GM18870 (cell line): ENCODE measurements around the gene RER1.
"Not testable (repeated sequence)": the region's sequence is repeated elsewhere in the genome, so short reads cannot be mapped to it uniquely, and the experiment has no call there.

Source experiments
- ATAC-seq: cut with Tn5 transposase; IDR thresholded peaks from one replicate; pipeline ENCODE4 v1.9.1; 2021; ENCODE audit warnings: moderate library complexity; ENCODE audit not compliant: unreplicated experiment

RER1 gene

GRCh38 chr1:2422523-2422922 is 30.9 kb downstream of the RER1 start:
- ATAC-seq: no peak

DNA sequence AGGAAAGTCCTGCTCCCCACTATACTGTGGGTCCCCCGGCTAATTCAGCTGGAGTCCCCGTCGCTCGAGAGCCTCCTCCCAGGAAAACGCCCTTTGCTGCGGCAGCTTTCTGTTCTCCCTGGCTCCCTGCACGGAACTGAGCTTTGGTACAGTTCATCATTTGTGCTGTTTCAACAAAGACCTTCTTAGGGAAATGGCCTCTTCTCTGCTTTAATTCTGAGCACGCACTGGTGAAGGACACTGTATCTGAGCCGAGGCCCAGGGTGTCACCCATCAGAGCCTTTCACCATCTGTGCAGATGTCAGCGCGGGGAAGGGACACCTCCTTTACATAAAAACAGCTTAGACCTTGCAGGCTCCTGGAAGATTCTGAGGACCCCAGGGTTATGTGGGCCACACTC is 34.3 kb downstream of the RER1 start:
- ATAC-seq: no peak

DNA sequence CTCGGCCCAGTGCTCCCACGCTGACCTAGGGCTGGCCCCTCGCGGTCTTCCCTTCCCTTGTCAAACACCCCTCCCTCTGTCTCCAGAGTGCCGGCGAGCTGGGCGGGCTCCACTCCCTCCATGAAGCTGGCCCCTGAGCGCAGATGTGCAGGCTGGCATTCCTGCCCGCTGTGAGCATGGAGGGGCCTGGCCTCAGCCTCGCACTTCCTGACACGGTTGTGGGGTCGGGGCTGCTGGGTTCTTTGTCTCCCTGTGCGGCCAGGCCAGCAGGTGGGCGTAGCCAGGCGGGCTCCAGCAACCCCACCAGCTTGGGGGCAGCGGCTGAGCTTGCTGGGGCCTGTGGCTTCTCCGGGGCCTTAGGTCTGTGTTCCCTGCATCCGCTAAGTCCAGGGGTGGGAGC is 34.9 kb downstream of the RER1 start:
- no peak for ATAC-seq

GRCh38 chr1:2427051-2427450 is 35.4 kb downstream of the RER1 start:
- ATAC-seq: no peak

GRCh38 chr1:2427976-2428375 is 36.3 kb downstream of the RER1 start:
- no peak for ATAC-seq

DNA sequence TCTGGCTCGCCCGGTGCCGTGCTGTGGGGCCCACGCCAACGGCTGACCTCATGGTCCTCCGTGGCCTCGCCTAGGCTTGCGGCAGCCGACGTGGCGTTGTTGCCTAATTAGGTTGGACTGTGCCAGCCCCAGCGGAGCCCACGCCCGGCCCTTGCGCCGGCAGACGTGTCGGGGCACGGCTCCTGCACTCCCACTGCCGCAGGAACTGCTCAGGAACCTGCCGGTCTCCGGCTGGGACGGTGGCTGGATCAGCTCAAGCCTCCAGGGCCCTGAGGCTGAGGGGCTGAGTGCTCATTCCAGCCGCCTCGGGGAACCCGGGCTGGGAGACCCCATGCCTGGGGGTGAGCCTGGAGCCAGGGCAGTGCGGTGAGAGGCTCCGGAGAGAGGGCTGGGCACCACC is 36.8 kb downstream of the RER1 start:
- ATAC-seq: no peak

DNA sequence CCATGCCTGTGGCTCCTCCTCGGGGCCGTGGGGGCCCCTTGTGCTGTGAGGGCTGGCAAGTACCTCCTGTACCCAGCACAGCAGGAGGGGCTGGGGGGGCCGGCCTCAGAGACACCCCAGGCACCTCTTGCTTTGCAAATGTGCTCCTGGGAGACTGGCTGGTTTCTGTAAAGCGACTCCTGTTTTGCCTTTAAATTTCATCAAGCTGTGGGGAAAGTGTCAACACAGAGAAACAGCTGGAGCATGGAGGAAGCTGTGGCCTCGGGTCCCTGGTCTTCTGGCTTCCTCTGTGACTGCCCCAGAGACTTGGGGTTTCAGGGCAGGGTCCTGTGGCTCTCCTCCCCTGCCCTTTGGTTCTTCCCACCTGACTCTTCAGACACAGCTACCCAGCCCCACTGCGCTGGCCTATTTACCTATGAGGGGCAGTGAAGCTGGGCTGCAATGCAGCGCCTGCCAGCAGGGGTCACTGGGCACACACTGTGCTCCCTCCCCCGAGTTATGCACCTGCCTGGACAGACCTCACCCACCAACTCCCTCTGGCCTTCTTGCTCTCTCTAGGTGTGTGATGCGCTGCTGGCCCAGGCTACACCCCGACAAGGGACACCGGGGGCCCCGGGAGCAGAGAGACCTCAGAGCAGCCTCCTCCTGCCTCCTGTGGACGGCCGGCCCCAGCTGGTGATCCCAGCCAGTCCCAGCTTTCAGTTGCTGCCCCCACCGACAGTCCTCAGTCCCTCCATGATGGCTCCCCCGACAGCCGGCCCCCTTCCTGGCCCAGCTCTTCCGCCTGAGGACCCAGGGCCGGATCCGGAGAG is 38.3 kb downstream of the RER1 start:
- ATAC-seq: no peak

GRCh38 chr1:2430592-2430973 is 38.9 kb downstream of the RER1 start:
- no peak for ATAC-seq

- no peak for ATAC-seq
These were observed 39.5 kb downstream of the RER1 start for GRCh38 chr1:2431103-2431502.

- ATAC-seq: no peak
These were observed 39.9 kb downstream of the RER1 start for GRCh38 chr1:2431518-2431917.

DNA sequence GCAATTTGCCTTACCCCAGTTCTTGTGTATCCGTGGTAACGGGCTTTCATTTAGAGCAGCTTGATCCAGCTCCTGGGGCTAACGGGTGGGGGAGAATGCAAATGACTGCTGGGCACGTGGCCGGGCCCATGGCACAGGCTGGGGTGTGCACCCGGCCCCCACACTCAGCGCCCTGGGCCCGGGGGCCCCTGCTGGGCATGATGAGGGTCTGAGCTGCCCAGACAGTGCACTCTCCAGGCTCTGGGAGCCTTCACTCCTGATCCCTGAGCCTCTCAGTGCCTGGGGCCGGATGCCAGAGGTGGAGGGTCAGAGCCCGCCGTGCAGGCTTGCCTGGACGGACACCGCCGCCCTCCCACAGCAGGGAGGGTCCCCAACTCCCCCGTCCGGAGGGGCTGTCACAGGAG is 40.8 kb downstream of the RER1 start:
- no peak for ATAC-seq

DNA sequence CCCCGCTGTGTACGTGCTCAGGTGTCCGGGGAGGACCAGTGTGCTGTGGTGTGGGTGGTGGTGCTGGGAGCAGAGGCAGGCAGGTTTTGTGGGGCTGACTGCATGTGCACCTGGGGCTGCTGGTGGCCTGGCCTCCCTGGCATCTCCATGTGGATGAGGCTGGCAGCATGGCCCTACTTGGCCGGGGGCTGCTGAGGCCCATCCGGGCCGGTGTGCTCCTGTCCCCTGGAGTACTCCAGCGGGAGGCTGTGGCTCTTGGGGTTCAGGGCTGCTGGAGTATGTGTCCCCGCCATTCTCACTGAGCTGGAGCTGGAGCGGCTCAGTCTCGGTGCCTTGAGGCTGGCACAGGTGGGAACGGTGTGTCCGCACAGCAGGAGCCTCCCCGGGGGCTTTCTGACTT is 41.6 kb downstream of the RER1 start:
- no peak for ATAC-seq

- ATAC-seq: no peak
These were observed 42.5 kb downstream of the RER1 start for GRCh38 chr1:2433936-2434655.

DNA sequence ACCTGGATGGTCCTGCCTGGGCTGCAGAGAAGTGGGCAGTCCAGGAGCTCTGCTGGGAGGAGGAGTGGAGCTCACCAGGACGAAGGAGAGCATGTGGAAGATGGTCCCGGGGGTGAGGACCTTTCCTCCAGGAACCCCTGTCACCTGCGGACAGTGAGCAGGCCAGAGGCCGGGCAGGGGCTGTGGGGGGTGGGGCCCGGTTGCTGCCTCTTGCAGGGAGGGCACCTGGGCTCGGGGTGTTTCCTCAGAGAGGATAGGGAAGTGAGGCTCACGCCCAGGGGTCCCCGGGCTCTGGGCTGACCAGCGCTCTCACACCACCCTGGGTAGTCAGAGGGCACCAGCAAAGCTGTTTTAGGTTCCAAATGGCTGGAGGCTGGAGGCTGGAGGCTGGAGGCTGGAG is 43.5 kb downstream of the RER1 start:
- no peak for ATAC-seq

- no peak for ATAC-seq
These were observed 44.2 kb downstream of the RER1 start for GRCh38 chr1:2435746-2436355.

DNA sequence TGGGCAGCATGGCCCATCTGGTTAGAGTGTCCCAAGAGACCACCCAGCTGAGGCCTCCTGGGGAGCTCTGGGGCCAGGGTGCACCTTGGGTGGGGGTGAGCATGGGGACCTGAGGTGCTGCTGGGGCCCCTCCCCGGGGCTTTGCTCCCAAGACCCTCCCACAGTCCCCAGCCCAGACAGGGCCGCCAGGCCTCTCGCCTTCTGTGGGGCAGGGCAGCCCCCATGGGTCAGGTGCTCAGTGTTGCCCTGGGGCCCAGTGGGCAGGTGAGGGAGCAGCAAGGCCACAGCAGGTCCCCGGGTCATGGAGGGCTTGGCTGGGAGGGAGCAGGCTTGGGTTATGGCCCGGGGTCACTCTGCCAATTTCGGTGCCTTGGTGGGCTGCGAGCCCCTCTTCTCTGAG is 45.2 kb downstream of the RER1 start:
- ATAC-seq: no peak

- ATAC-seq: no peak
These were observed 46.0 kb downstream of the RER1 start for GRCh38 chr1:2437617-2438016.

DNA sequence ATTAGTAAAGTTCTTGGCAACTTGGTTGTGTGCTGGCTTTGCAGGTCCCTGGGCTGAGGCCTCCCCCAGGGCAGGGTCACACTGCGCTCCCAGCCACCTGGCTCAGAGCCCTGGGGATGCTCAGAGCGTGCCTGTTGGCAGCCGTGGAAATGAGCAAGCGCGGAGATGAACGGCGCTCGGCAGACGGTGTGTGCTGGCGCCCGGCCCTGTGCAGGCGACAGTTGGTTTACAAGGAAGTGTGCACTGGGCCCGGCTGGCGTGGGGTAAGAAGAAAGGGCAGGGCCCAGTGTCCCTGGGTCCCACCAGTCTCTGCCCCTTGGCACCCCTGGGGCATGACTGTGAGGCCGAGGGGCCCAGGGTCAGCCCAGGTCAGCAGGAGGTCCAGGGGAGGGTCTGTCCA is 46.4 kb downstream of the RER1 start:
- ATAC-seq: no peak

DNA sequence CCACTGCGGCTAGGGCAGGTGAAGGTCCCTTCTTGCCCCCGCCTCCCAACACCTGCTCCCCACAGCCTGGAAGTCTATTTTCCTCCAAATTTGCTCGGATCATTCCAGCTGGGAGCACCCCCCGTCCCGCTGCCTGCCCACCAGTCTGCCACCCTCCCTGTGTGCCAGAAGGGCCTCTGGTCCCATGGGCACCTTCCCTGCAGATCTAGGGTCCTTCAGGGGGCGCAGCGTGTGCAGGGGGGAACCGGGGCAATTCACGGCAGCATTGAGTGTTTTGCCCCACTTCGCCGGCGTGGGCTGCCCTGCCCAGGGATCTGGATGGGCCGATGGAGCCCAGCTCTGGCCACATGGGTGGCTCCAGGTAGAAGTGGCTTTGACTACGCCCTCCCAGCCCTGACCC is 47.0 kb downstream of the RER1 start:
- ATAC-seq: no peak

- no peak for ATAC-seq
These were observed 47.7 kb downstream of the RER1 start for GRCh38 chr1:2439369-2439768.

GRCh38 chr1:2440346-2440745 is 48.7 kb downstream of the RER1 start:
- ATAC-seq: not testable (repeated sequence)

GRCh38 chr1:2441746-2442145 is 50.1 kb downstream of the RER1 start:
- no peak for ATAC-seq
